Measurements from ENCODE around the gene GATD1.
A peak's percentile ranks its signal among the peaks of the same experiment; 100 is the strongest.

Gene GATD1

GRCh38 chr11:795634-796564, 18.6 kb upstream of the GATD1 start:
- peak; percentile 77 for DNase-seq (ENCODE audit: low read depth)

GRCh38 chr11:794766-795633, 17.7 kb upstream of the GATD1 start:
- no peak for DNase-seq (ENCODE audit: low read depth)

GRCh38 chr11:794013-794765, 16.9 kb upstream of the GATD1 start:
- no peak for DNase-seq (ENCODE audit: low read depth)

GRCh38 chr11:793556-793955, 16.3 kb upstream of the GATD1 start:
- DNase-seq (ENCODE audit: low read depth): no peak

GRCh38 chr11:792873-793272, 15.6 kb upstream of the GATD1 start:
- DNase-seq (ENCODE audit: low read depth): no peak

- DNase-seq (ENCODE audit: low read depth): no peak
These were observed 15.2 kb upstream of the GATD1 start for GRCh38 chr11:792535-792821.

- DNase-seq (ENCODE audit: low read depth): no peak
These were observed 14.6 kb upstream of the GATD1 start for GRCh38 chr11:791658-792534.

- DNase-seq (ENCODE audit: low read depth): peak; percentile 64
These were observed 13.7 kb upstream of the GATD1 start for GRCh38 chr11:790721-791564.

GRCh38 chr11:789943-790342, 12.7 kb upstream of the GATD1 start, which contains the start of gene CEND1:
Gene CEND1 (minus strand): TSS chr11:790090. CDS start chr11:788576, 1,514 bp downstream.
- peak; percentile 53 for DNase-seq (ENCODE audit: low read depth)

GRCh38 chr11:788953-789940, 12.0 kb upstream of the GATD1 start:
- no peak for DNase-seq (ENCODE audit: low read depth)

GRCh38 chr11:788009-788640, 10.8 kb upstream of the GATD1 start:
- no peak for DNase-seq (ENCODE audit: low read depth)

- no peak for DNase-seq (ENCODE audit: low read depth)
These were observed 9.9 kb upstream of the GATD1 start for GRCh38 chr11:787084-787675.

- DNase-seq (ENCODE audit: low read depth): no peak
These were observed 9.2 kb upstream of the GATD1 start for GRCh38 chr11:786235-787083.

GRCh38 chr11:783581-784015, 6.3 kb upstream of the GATD1 start:
- peak; percentile 97 for DNase-seq (ENCODE audit: low read depth)

GRCh38 chr11:782264-783174, 5.2 kb upstream of the GATD1 start:
- no peak for DNase-seq (ENCODE audit: low read depth)

GRCh38 chr11:779955-780532, 2.8 kb upstream of the GATD1 start:
- no peak for DNase-seq (ENCODE audit: low read depth)
